OCI-LY3 (cell line): ENCODE measurements around the gene STMN1.

ENCODE experiments used
- H2AFZ ChIP-seq: fragments of 200-600, 300-600 bp; shearing (Covaris generic); 2 replicates; pipeline ENCODE4 v1.6.0; 2014; ENCODE audit warnings: antibody characterized with exemption, low read depth, low read length
- H3K27ac ChIP-seq: fragments of 200-600, 300-600 bp; sonication (generic); 2 replicates; pipeline ENCODE4 v1.5.1; 2014; ENCODE audit warnings: mild to moderate bottlenecking, low read length, moderate library complexity, mixed read lengths
- H3K27me3 ChIP-seq: fragments of 200-600, 300-600 bp; sonication (generic); 2 replicates; pipeline ENCODE4 v1.6.1; 2014; ENCODE audit warnings: low read depth, low read length, mixed read lengths
- H3K36me3 ChIP-seq: fragments of 200-600, 300-600 bp; sonication (generic); replicated peaks from 2 replicates; pipeline ENCODE3; 2014; ENCODE audit warnings: low read depth, low read length, mixed read lengths
- H3K4me1 ChIP-seq: fragments of 300-600, 200-600 bp; sonication (generic); 2 replicates; pipeline ENCODE4 v1.6.1; 2014; ENCODE audit warnings: low read length, mixed read lengths
- H3K4me2 ChIP-seq: fragments of 200-600, 300-600 bp; sonication (generic); 2 replicates; pipeline ENCODE4 v1.6.1; 2014; ENCODE audit warnings: low read length, mixed read lengths
- H3K4me3 ChIP-seq: fragments of 300-600, 200-600 bp; sonication (generic); 2 replicates; pipeline ENCODE4 v1.5.1; 2014; ENCODE audit warnings: antibody characterized with exemption, mild to moderate bottlenecking, low read length, moderate library complexity
- H3K79me2 ChIP-seq: fragments of 300-600, 200-600 bp; shearing (Covaris generic); 2 replicates; pipeline ENCODE4 v1.6.1; 2014; ENCODE audit warnings: mild to moderate bottlenecking, low read length, mixed read lengths
- H3K9ac ChIP-seq: fragments of 300-600, 200-600 bp; shearing (Covaris generic); 2 replicates; pipeline ENCODE4 v1.6.0; 2014; ENCODE audit warnings: mild to moderate bottlenecking, low read length, moderate library complexity
- H3K9me3 ChIP-seq: fragments of 200-600, 300-600 bp; shearing (Covaris generic); 2 replicates; pipeline ENCODE4 v1.6.1; 2014; ENCODE audit warnings: low read length, mixed read lengths; ENCODE audit not compliant: insufficient read depth
- H4K20me1 ChIP-seq: fragments of 200-600, 300-600 bp; sonication (generic); 2 replicates; pipeline ENCODE4 v1.6.1; 2016; ENCODE audit warnings: low read length, mixed read lengths; ENCODE audit not compliant: insufficient read depth
- CTCF ChIP-seq: fragments of 200-600, 300-600 bp; sonication (generic); IDR thresholded peaks from 2 replicates; pipeline ENCODE4 v1.5.1; 2014; ENCODE audit warnings: antibody characterized with exemption, low read length, low read depth
- EZH2phosphoT487 ChIP-seq: fragments of 200-600 bp; shearing (Covaris generic); IDR thresholded peaks from 2 replicates; pipeline ENCODE4 v1.6.1; 2018; ENCODE audit warnings: antibody characterized with exemption, mixed run types, low read depth

The STMN1 gene

GRCh38 chr1:25890239-25891034 is 15.8 kb downstream of the STMN1 start:
- no peak overlapping the region for H3K9ac ChIP-seq
- TF ChIP-seq EZH2phosphoT487, result no peak
- no peak for TF ChIP-seq CTCF
- no peak overlapping the region for H3K4me3 ChIP-seq
- no peaks in the 10 kb centered on the region for H3K36me3 ChIP-seq
- H3K27ac ChIP-seq, result no peak overlapping the region
- H3K4me2 ChIP-seq, result no peak overlapping the region
- no peaks in the 10 kb centered on the region for H3K27me3 ChIP-seq
- H3K9me3 ChIP-seq, result no peaks in the 10 kb centered on the region
- H3K4me1 ChIP-seq, result no peaks in the 10 kb centered on the region
- H4K20me1 ChIP-seq, result no peaks in the 10 kb centered on the region
- no peak overlapping the region for H2AFZ ChIP-seq
- no peaks in the 10 kb centered on the region for H3K79me2 ChIP-seq

GRCh38 chr1:25889470-25889869 is 16.7 kb downstream of the STMN1 start:
- H2AFZ ChIP-seq, result no peak overlapping the region
- no peaks in the 10 kb centered on the region for H3K9me3 ChIP-seq
- H3K4me3 ChIP-seq, result no peak overlapping the region
- TF ChIP-seq CTCF (no peak), EZH2phosphoT487 (no peak)
- no peak overlapping the region for H3K9ac ChIP-seq
- H4K20me1 ChIP-seq, result no peaks in the 10 kb centered on the region
- no peak overlapping the region for H3K4me2 ChIP-seq
- H3K36me3 ChIP-seq, result no peaks in the 10 kb centered on the region
- H3K79me2 ChIP-seq, result no peaks in the 10 kb centered on the region
- H3K27me3 ChIP-seq, result no peaks in the 10 kb centered on the region
- no peaks in the 10 kb centered on the region for H3K4me1 ChIP-seq
- no peak overlapping the region for H3K27ac ChIP-seq

GRCh38 chr1:25888426-25888987 is 17.7 kb downstream of the STMN1 start:
- Histone ChIP-seq H3K27ac (no peak overlapping the region), H3K4me3 (no peak overlapping the region), H2AFZ (no peak overlapping the region)

More at GRCh38 chr1:25888426-25888987, 17.7 kb downstream of the STMN1 start:
- Histone ChIP-seq H3K4me1 (no peaks in the 10 kb centered on the region), H3K27me3 (no peaks in the 10 kb centered on the region), H3K36me3 (no peaks in the 10 kb centered on the region), H4K20me1 (no peaks in the 10 kb centered on the region), H3K9me3 (no peaks in the 10 kb centered on the region), H3K9ac (no peak overlapping the region), H3K4me2 (no peak overlapping the region), H3K79me2 (no peaks in the 10 kb centered on the region)
- TF ChIP-seq EZH2phosphoT487, result no peak
- no peak for TF ChIP-seq CTCF
